H1 (cell line): Measurements from ENCODE around the gene CEP128. TPM values are rescaled to one million over a fixed set of nuclear protein-coding genes. Genes with fewer than 3 reads are reported as not detected.

ENCODE experiments used
- CTCF ChIA-PET: fragments of 300-600 bp; sonication (Branson Sonifier 250); formaldehyde crosslinking; loops from one replicate; lab custom pipeline; 2021; ENCODE audit not compliant: partially characterized antibody; lab: Charles Lee
- POLR2A ChIA-PET: fragments of 300-600 bp; sonication (Branson Sonifier 250); formaldehyde crosslinking; loops from one replicate; lab custom pipeline; 2021; ENCODE audit warnings: inconsistent platforms; ENCODE audit not compliant: partially characterized antibody; lab: Charles Lee
- DNase-seq, 2 experiments: peaks; one replicate each; pipeline versions ENCODE4 v3.0.0 to v3.0.0-alpha.2; 2010 to 2022; ENCODE audit warnings: low spot score in 2 of 2, low read depth in 1 of 2, mixed read lengths in 1 of 2
- FAIRE-seq: peaks from 2 replicates; lab custom pipeline; 2011; peaks lifted over from hg19 to GRCh38; lab: Jason Lieb, UNC
- H2AFZ ChIP-seq: 2 replicates; pipeline ENCODE4 v1.8.1; 2012; ENCODE audit warnings: low read length, inconsistent platforms
- H2AK5ac ChIP-seq: 2 replicates; pipeline ENCODE4 v1.6.1; 2013; ENCODE audit warnings: low read depth, low read length
- H2BK120ac ChIP-seq: replicated peaks from 2 replicates; pipeline ENCODE3; 2013; ENCODE audit warnings: low read depth, low read length, inconsistent platforms
- H2BK12ac ChIP-seq: 2 replicates; pipeline ENCODE4 v1.6.1; 2013; ENCODE audit warnings: low read depth, low read length
- H2BK15ac ChIP-seq: 2 replicates; pipeline ENCODE4 v1.6.1; 2013; ENCODE audit warnings: low read length
- H2BK20ac ChIP-seq: 2 replicates; pipeline ENCODE4 v1.6.1; 2013; ENCODE audit warnings: low read length
- H2BK5ac ChIP-seq: 2 replicates; pipeline ENCODE4 v1.6.1; 2013; ENCODE audit warnings: low read depth, low read length
- H3K14ac ChIP-seq: 2 replicates; pipeline ENCODE4 v1.6.1; 2013; ENCODE audit warnings: inconsistent platforms; ENCODE audit not compliant: insufficient read length
- H3K18ac ChIP-seq: 2 replicates; pipeline ENCODE4 v1.6.1; 2013; ENCODE audit warnings: low read length; ENCODE audit errors: extremely low read depth
- H3K23ac ChIP-seq: 2 replicates; pipeline ENCODE4 v1.6.1; 2013; ENCODE audit warnings: inconsistent platforms; ENCODE audit not compliant: insufficient read length
- H3K23me2 ChIP-seq: 2 replicates; pipeline ENCODE4 v1.6.1; 2013; ENCODE audit warnings: low read depth, low read length
- H3K27ac ChIP-seq: 2 replicates; pipeline ENCODE4 v1.6.1; 2011; ENCODE audit warnings: low read depth, low read length, inconsistent platforms
- H3K27me3 ChIP-seq, 4 experiments: replicated peaks in 1 of 4; 1 replicate in 1 of 4; 2 replicates in 3 of 4; pipeline versions ENCODE4 v1.6.1 to v1.8.1; 2011 to 2013; ENCODE audit warnings: low read length in 3 of 4, mild to moderate bottlenecking in 3 of 4, inconsistent platforms in 2 of 4, mixed read lengths in 2 of 4, moderate library complexity in 1 of 4; ENCODE audit not compliant: control insufficient read depth in 3 of 4, insufficient read depth in 3 of 4; ENCODE audit errors: extremely low read depth in 1 of 4
- H3K36me3 ChIP-seq, 4 experiments: 2 replicates each; pipeline versions ENCODE4 v1.6.1 to v1.8.1; 2011 to 2013; ENCODE audit warnings: mild to moderate bottlenecking in 4 of 4, low read length in 3 of 4, moderate library complexity in 2 of 4, control low read depth in 1 of 4, inconsistent platforms in 1 of 4; ENCODE audit not compliant: insufficient read depth in 4 of 4, control insufficient read depth in 2 of 4
- H3K4ac ChIP-seq: replicated peaks from 2 replicates; pipeline ENCODE3; 2013; ENCODE audit warnings: low read length, low read depth, mixed read lengths, inconsistent platforms; ENCODE audit not compliant: insufficient read length
- H3K4me1 ChIP-seq, 4 experiments: replicated peaks in 1 of 4; 1 replicate in 1 of 4; 2 replicates in 3 of 4; pipeline versions ENCODE4 v1.6.1 to v1.8.1; 2011 to 2013; ENCODE audit warnings: low read length in 3 of 4, inconsistent platforms in 2 of 4, mixed read lengths in 1 of 4; ENCODE audit not compliant: insufficient read depth in 4 of 4, control insufficient read depth in 3 of 4
- H3K4me2 ChIP-seq, 2 experiments: 2 replicates each; pipeline versions ENCODE4 v1.6.1 to v1.8.1; 2011 to 2013; ENCODE audit warnings: low read depth in 2 of 2, low read length in 2 of 2, control low read depth in 1 of 2, inconsistent platforms in 1 of 2, mild to moderate bottlenecking in 1 of 2; ENCODE audit not compliant: insufficient read depth in 1 of 2
- H3K4me3 ChIP-seq, 4 experiments: fragments of 200-600, 300-600 bp in 1 of 4; sonication (generic), shearing (Covaris generic), sonication (Bioruptor Twin) in 1 of 4; 2 replicates each; pipeline versions ENCODE4 v1.5.1 to v1.8.1; 2011 to 2016; ENCODE audit warnings: low read length in 4 of 4, low read depth in 3 of 4, control low read depth in 2 of 4, inconsistent platforms in 2 of 4, mild to moderate bottlenecking in 2 of 4, mixed read lengths in 1 of 4, moderate library complexity in 1 of 4; ENCODE audit not compliant: insufficient read depth in 2 of 4; ENCODE audit errors: extremely low read depth in 1 of 4
- H3K56ac ChIP-seq: replicated peaks from 2 replicates; pipeline ENCODE3; 2013; ENCODE audit warnings: low read depth, mild to moderate bottlenecking, mixed read lengths, low read length, inconsistent platforms; ENCODE audit not compliant: insufficient read length
- H3K79me1 ChIP-seq: 2 replicates; pipeline ENCODE4 v1.6.1; 2013; ENCODE audit warnings: low read depth, low read length, control low read depth
- H3K79me2 ChIP-seq, 2 experiments: 2 replicates each; pipeline versions ENCODE4 v1.6.1 to v1.8.1; 2012 to 2013; ENCODE audit warnings: low read length in 2 of 2, mild to moderate bottlenecking in 2 of 2, inconsistent platforms in 1 of 2; ENCODE audit not compliant: insufficient read depth in 2 of 2, control insufficient read depth in 1 of 2
- H3K9ac ChIP-seq, 4 experiments: replicated peaks in 1 of 4; 1 replicate in 1 of 4; 2 replicates in 3 of 4; pipeline versions ENCODE4 v1.6.1 to v1.8.1; 2011 to 2013; ENCODE audit warnings: low read depth in 3 of 4, low read length in 3 of 4, control low read depth in 2 of 4, mild to moderate bottlenecking in 2 of 4, moderate library complexity in 2 of 4, inconsistent platforms in 1 of 4; ENCODE audit errors: extremely low read depth in 1 of 4
- H3K9me3 ChIP-seq, 2 experiments: 2 replicates each; pipeline versions ENCODE4 v1.6.1 to v1.8.1; 2012 to 2013; ENCODE audit warnings: mild to moderate bottlenecking in 2 of 2, moderate library complexity in 2 of 2, control low read depth in 1 of 2, inconsistent platforms in 1 of 2, low read depth in 1 of 2, low read length in 1 of 2, mixed read lengths in 1 of 2; ENCODE audit not compliant: insufficient read depth in 2 of 2
- H4K20me1 ChIP-seq, 2 experiments: replicated peaks in 1 of 2; 2 replicates each; pipeline versions ENCODE3 to v1.8.1; 2011 to 2013; ENCODE audit warnings: inconsistent platforms in 2 of 2, low read length in 2 of 2, mild to moderate bottlenecking in 1 of 2; ENCODE audit not compliant: insufficient read depth in 2 of 2, control insufficient read depth in 1 of 2
- H4K5ac ChIP-seq: 2 replicates; pipeline ENCODE4 v1.6.1; 2013; ENCODE audit warnings: low read length, low read depth, mixed read lengths, inconsistent platforms; ENCODE audit not compliant: insufficient read length
- H4K8ac ChIP-seq: 2 replicates; pipeline ENCODE4 v1.8.0; 2013; ENCODE audit warnings: mild to moderate bottlenecking, moderate library complexity, low read length, inconsistent platforms; ENCODE audit not compliant: insufficient read depth; ENCODE audit errors: extremely low read depth
- H4K91ac ChIP-seq: replicated peaks from 2 replicates; pipeline ENCODE3; 2013; ENCODE audit warnings: low read length, mixed read lengths, inconsistent platforms; ENCODE audit not compliant: insufficient read length
- CTCF ChIP-seq, 3 experiments: IDR thresholded peaks; 1 replicate in 2 of 3; 2 replicates in 1 of 3; pipeline versions ENCODE4 v1.5.1 to v1.6.1; 2011; ENCODE audit warnings: low read length in 3 of 3, mild to moderate bottlenecking in 3 of 3, inconsistent platforms in 2 of 3, low read depth in 1 of 3, moderate library complexity in 1 of 3; ENCODE audit not compliant: insufficient read depth in 1 of 3; ENCODE audit errors: control extremely low read depth in 1 of 3
- GABPA ChIP-seq: IDR thresholded peaks from 2 replicates; pipeline ENCODE4 v1.6.1; 2011; ENCODE audit warnings: mild to moderate bottlenecking, low read length, moderate library complexity, borderline replicate concordance; ENCODE audit not compliant: insufficient read depth
- JUN ChIP-seq: IDR thresholded peaks from 2 replicates; pipeline ENCODE4 v1.6.1; 2011; ENCODE audit warnings: low read depth, mild to moderate bottlenecking, improper control_type of control experiment, low read length
- MAX ChIP-seq: IDR thresholded peaks from 2 replicates; pipeline ENCODE4 v1.6.1; 2012; ENCODE audit warnings: inconsistent platforms
- polyA plus RNA-seq, 7 experiments: library from polyadenylated mRNA; depleted of rRNA in 3 of 7; stranded (reverse) in 5 of 7; unstranded in 2 of 7; fragments of >200 nt in 5 of 7; fragments of 200-250 nt in 2 of 7; gene quantifications; 1 replicate in 5 of 7; 2 replicates in 1 of 7; 4 replicates in 1 of 7; pipeline versions ENCODE4 v1.2.1 to v1.2.3, GENCODE V29; 2011 to 2013; ENCODE audit warnings: missing spikeins in 2 of 7, mixed read lengths in 2 of 7
- total RNA-seq: library from RNA; stranded (reverse); fragmentation: NEBNext Ultra II Directional; extraction: Animal tissue kit (Norgen Biotek cat#: 25700); gene quantifications from 2 replicates; pipeline ENCODE4 v1.2.1, GENCODE V29; 2021

CEP128 gene
- total and polyA plus RNA-seq, 2 of the 8 experiments (the other 6 are each of a cell fraction or from before 2014, with no cell fraction given) = 1.9 to 17.0 TPM

- Histone ChIP-seq H3K14ac (no peak overlapping the region), H4K91ac (no peak overlapping the region), H3K27me3 (peaks cover 0 to 1% (median 0%) of the 10 kb centered on the region in 4 experiments; a peak in 1 of 7 replicates), H2BK5ac (no peak overlapping the region), H2BK15ac (no peak overlapping the region), H2AK5ac (no peak overlapping the region), H2BK12ac (no peak overlapping the region), H2BK120ac (no peak overlapping the region), H3K23me2 (0 out of 2 replicates have a peak, but pooled peaks cover 1% of the 10 kb centered on the region), H3K4me1 (peaks cover 0 to 3% (median 0%) of the 10 kb centered on the region in 4 experiments; a peak in 1 of 7 replicates), H3K36me3 (no peaks in the 10 kb centered on the region), H3K9me3 (no peaks in the 10 kb centered on the region), H2BK20ac (no peak overlapping the region), H3K4me2 (no peak overlapping the region), H4K8ac (no peak overlapping the region), H3K4me3 (no peak overlapping the region), H3K79me2 (no peaks in the 10 kb centered on the region), H4K20me1 (no peaks in the 10 kb centered on the region), H3K56ac (no peak overlapping the region), H3K4ac (no peak overlapping the region), H4K5ac (no peak overlapping the region), H3K79me1 (no peaks in the 10 kb centered on the region), H3K18ac (no peak overlapping the region), H3K23ac (no peak overlapping the region), H3K27ac (no peak overlapping the region), H3K9ac (no peak overlapping the region), H2AFZ (no peak overlapping the region)
- ChIA-PET POLR2A (no interaction called here), CTCF (interaction anchor here (0.6 to 0.7 kb wide), 2 partner anchors 11 to 20 kb away, joined by 3 to 5 read pairs; no protein-coding TSS in a partner anchor)
- FAIRE-seq = no peak
- DNase-seq = no peak
- no peak for TF ChIP-seq CTCF (IDR thresholded peaks at IDR 0.05; ENCODE audit: control extremely low read depth in 1 of 3, insufficient read depth in 1 of 3, low read depth in 1 of 3, low read length in 3 of 3)
- no peak for TF ChIP-seq MAX
- TF ChIP-seq JUN = no peak
- no peak for TF ChIP-seq GABPA
Measured at GRCh38 chr14:80564051-80564450, 377.5 kb downstream of the CEP128 start.
